ENCODE results near the gene INTS7.

DNA sequence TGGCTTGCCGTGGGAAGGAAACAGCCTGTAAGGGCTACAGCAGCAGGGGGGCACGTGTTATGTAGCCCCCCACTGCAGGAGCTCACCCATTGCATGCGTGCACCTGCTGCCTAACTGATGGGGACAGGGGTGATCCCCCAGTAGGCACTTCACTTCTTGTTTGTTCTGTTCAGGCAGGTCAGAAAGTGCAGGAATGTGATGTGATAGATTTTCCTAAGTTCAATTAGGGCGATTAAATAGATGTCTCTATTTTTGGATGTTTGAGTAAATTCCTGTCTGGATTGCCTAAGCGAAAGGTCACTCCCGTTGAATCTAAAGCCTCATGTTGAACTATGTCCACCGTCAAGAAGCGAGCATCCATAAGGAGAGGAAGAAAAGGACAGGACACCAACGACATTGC lies 126.0 kb downstream of the INTS7 start:
- TF ChIP-seq, protein P1, sequence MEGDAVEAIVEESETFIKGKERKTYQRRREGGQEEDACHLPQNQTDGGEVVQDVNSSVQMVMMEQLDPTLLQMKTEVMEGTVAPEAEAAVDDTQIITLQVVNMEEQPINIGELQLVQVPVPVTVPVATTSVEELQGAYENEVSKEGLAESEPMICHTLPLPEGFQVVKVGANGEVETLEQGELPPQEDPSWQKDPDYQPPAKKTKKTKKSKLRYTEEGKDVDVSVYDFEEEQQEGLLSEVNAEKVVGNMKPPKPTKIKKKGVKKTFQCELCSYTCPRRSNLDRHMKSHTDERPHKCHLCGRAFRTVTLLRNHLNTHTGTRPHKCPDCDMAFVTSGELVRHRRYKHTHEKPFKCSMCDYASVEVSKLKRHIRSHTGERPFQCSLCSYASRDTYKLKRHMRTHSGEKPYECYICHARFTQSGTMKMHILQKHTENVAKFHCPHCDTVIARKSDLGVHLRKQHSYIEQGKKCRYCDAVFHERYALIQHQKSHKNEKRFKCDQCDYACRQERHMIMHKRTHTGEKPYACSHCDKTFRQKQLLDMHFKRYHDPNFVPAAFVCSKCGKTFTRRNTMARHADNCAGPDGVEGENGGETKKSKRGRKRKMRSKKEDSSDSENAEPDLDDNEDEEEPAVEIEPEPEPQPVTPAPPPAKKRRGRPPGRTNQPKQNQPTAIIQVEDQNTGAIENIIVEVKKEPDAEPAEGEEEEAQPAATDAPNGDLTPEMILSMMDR (conservative IDR thresholded peaks at IDR 0.05; ENCODE audit: low read depth in 2 of 2): no peak
- TF ChIP-seq, protein P2, sequence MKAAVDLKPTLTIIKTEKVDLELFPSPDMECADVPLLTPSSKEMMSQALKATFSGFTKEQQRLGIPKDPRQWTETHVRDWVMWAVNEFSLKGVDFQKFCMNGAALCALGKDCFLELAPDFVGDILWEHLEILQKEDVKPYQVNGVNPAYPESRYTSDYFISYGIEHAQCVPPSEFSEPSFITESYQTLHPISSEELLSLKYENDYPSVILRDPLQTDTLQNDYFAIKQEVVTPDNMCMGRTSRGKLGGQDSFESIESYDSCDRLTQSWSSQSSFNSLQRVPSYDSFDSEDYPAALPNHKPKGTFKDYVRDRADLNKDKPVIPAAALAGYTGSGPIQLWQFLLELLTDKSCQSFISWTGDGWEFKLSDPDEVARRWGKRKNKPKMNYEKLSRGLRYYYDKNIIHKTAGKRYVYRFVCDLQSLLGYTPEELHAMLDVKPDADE (IDR thresholded peaks at IDR 0.05): no peak
- TF ChIP-seq, protein P3, sequence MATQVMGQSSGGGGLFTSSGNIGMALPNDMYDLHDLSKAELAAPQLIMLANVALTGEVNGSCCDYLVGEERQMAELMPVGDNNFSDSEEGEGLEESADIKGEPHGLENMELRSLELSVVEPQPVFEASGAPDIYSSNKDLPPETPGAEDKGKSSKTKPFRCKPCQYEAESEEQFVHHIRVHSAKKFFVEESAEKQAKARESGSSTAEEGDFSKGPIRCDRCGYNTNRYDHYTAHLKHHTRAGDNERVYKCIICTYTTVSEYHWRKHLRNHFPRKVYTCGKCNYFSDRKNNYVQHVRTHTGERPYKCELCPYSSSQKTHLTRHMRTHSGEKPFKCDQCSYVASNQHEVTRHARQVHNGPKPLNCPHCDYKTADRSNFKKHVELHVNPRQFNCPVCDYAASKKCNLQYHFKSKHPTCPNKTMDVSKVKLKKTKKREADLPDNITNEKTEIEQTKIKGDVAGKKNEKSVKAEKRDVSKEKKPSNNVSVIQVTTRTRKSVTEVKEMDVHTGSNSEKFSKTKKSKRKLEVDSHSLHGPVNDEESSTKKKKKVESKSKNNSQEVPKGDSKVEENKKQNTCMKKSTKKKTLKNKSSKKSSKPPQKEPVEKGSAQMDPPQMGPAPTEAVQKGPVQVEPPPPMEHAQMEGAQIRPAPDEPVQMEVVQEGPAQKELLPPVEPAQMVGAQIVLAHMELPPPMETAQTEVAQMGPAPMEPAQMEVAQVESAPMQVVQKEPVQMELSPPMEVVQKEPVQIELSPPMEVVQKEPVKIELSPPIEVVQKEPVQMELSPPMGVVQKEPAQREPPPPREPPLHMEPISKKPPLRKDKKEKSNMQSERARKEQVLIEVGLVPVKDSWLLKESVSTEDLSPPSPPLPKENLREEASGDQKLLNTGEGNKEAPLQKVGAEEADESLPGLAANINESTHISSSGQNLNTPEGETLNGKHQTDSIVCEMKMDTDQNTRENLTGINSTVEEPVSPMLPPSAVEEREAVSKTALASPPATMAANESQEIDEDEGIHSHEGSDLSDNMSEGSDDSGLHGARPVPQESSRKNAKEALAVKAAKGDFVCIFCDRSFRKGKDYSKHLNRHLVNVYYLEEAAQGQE (IDR thresholded peaks at IDR 0.05; ENCODE audit: unreplicated experiment): no peak
- TF ChIP-seq EZH2 (IDR thresholded peaks at IDR 0.05; ENCODE audit: low read depth, unreplicated experiment) (no peak), EZH2phosphoT487 (IDR thresholded peaks at IDR 0.05; ENCODE audit: unreplicated experiment) (no peak), POLR2AphosphoS5 (IDR thresholded peaks at IDR 0.05; ENCODE audit: low read depth) (no peak), ZNF331 (CRISPR knock-in tag; IDR thresholded peaks at IDR 0.05; ENCODE audit: low read depth) (no peak)

Data from GM23338 (cell line).